ENCODE results near the gene ADAMTS2. TPM values are rescaled to one million over a fixed set of nuclear protein-coding genes. Genes with fewer than 3 reads are reported as not detected.

ADAMTS2 gene
- total and polyA plus RNA-seq, 2 donors from 2014 or later, result 2.0 to 13.6 TPM

GRCh38 chr5:179292202-179292601, 53.1 kb downstream of the ADAMTS2 start:
- Histone ChIP-seq H3K4me3 (ENCODE audit: low read length in 3 of 3) (no peak overlapping the region), H3K27me3 (ENCODE audit: control insufficient read depth, insufficient read depth, low read length) (no peaks in the 10 kb centered on the region)

DNA sequence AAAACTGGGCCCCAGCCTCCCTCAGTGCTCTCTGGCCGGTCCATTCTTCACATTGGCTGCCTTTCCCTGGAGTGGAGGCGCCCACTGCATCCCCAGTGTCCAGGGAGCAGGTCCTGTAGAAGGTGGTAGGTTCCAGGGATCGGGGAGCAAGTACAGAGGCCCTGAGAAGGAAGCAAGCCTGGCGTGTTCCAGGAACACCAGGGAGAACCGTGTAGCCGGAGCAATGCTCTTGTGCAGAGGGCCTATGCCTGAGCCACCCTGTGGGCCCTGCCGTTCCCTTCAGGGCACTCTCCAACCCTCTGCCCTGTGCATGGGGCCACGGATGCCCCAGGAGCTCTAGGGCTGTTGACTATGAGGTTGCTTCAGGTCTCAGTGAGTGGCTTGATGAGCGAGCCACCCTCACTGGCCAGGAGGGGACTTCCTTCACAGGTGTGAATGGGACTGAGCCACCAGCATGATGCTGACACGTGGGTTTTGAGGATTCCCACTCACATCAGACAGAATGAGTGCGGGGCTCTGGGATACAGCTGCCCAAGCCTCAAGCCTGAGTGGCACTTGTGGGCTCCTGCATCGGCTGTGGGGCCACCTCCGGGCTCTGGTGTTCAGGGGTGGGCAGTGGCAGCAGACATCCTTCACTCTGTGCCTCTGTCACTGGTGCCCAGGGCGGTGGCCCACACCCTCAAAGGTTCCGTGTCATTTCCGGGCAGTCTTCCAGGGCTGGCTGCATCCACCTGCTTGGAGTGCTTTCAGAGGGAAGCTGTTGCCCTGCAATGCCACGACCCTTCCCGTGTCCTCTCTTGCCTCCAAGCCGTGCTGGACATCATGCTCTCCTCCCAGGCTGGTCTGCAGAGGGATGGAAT, 54.4 kb downstream of the ADAMTS2 start:
- H3K36me3 ChIP-seq (ENCODE audit: control insufficient read depth in 2 of 3, insufficient read depth in 3 of 3, low read length in 3 of 3), result no peaks in the 10 kb centered on the region
- no peak overlapping the region for H3K27ac ChIP-seq (ENCODE audit: low read depth in 2 of 2, low read length in 2 of 2)
- intact Hi-C loops (cut with DNase I), result no loop called here
- H3K9ac ChIP-seq (ENCODE audit: low read length in 3 of 3), result no peak overlapping the region
- TF ChIP-seq, protein P1, sequence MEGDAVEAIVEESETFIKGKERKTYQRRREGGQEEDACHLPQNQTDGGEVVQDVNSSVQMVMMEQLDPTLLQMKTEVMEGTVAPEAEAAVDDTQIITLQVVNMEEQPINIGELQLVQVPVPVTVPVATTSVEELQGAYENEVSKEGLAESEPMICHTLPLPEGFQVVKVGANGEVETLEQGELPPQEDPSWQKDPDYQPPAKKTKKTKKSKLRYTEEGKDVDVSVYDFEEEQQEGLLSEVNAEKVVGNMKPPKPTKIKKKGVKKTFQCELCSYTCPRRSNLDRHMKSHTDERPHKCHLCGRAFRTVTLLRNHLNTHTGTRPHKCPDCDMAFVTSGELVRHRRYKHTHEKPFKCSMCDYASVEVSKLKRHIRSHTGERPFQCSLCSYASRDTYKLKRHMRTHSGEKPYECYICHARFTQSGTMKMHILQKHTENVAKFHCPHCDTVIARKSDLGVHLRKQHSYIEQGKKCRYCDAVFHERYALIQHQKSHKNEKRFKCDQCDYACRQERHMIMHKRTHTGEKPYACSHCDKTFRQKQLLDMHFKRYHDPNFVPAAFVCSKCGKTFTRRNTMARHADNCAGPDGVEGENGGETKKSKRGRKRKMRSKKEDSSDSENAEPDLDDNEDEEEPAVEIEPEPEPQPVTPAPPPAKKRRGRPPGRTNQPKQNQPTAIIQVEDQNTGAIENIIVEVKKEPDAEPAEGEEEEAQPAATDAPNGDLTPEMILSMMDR (IDR thresholded peaks at IDR 0.05; ENCODE audit: borderline replicate concordance, extremely low read depth, insufficient read depth), result no peak
- no peak overlapping the region for H3K4me3 ChIP-seq (ENCODE audit: low read length in 3 of 3)
- no peaks in the 10 kb centered on the region for H3K27me3 ChIP-seq (ENCODE audit: control insufficient read depth, insufficient read depth, low read length)
- DNase-seq (peak in 2 of 5 donors; percentile 34 to 66), FAIRE-seq (no peak)
- H3K4me1 ChIP-seq (ENCODE audit: control insufficient read depth in 2 of 3, insufficient read depth in 2 of 3, low read depth in 1 of 3, low read length in 3 of 3), result no peaks in the 10 kb centered on the region
- H3K9me3 ChIP-seq (ENCODE audit: control insufficient read depth in 2 of 3, insufficient read depth in 1 of 3, low read length in 3 of 3), result no peaks in the 10 kb centered on the region

More at GRCh38 chr5:179292202-179292601, 53.1 kb downstream of the ADAMTS2 start:
- Histone ChIP-seq H3K36me3 (ENCODE audit: control insufficient read depth in 2 of 3, insufficient read depth in 3 of 3, low read length in 3 of 3) (no peaks in the 10 kb centered on the region), H3K4me1 (ENCODE audit: control insufficient read depth in 2 of 3, insufficient read depth in 2 of 3, low read depth in 1 of 3, low read length in 3 of 3) (no peaks in the 10 kb centered on the region), H3K27ac (ENCODE audit: low read depth in 2 of 2, low read length in 2 of 2) (no peak overlapping the region), H3K9ac (ENCODE audit: low read length in 3 of 3) (no peak overlapping the region), H3K9me3 (ENCODE audit: control insufficient read depth in 2 of 3, insufficient read depth in 1 of 3, low read length in 3 of 3) (no peaks in the 10 kb centered on the region)
- intact Hi-C loops (cut with DNase I), result no loop called here
- FAIRE-seq, result no peak
- TF ChIP-seq, protein P1 (IDR thresholded peaks at IDR 0.05; ENCODE audit: borderline replicate concordance, extremely low read depth, insufficient read depth), result no peak
- no peak for DNase-seq

DNA sequence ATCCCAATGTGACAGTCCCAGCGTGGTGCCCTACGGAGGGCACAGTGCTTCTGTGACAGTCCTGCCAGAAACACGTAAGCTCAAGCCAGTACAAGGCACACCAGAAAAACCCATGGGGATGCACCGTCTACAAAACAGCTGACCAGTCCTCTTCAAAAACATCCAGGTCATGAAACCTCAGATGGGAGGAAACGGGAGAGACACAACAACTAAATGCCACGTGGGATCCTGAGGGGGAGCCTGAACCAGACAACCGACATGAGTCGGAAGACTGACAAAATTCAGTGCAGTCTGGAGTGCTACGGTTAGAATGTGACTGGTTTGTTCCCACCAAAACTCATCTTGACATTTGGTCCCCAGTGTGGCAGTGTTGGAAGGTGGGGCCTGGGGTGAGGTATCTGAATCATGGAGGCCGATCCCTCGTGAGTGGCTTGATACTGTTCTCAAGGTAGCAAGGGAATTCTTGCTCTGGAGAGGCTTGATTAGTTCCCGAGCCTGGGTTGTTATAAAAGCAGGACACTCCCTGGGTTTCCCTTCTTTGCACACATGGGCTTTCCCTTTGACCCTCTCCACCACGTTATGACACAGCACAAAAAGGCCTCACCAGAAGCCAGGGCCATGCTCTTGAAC, 55.4 kb downstream of the ADAMTS2 start:
- Histone ChIP-seq H3K27ac (ENCODE audit: low read depth in 2 of 2, low read length in 2 of 2) (no peak overlapping the region), H3K9ac (ENCODE audit: low read length in 3 of 3) (no peak overlapping the region), H3K27me3 (ENCODE audit: control insufficient read depth, insufficient read depth, low read length) (no peaks in the 10 kb centered on the region), H3K9me3 (ENCODE audit: control insufficient read depth in 2 of 3, insufficient read depth in 1 of 3, low read length in 3 of 3) (no peaks in the 10 kb centered on the region), H3K4me1 (ENCODE audit: control insufficient read depth in 2 of 3, insufficient read depth in 2 of 3, low read depth in 1 of 3, low read length in 3 of 3) (no peaks in the 10 kb centered on the region), H3K4me3 (ENCODE audit: low read length in 3 of 3) (no peak overlapping the region), H3K36me3 (ENCODE audit: control insufficient read depth in 2 of 3, insufficient read depth in 3 of 3, low read length in 3 of 3) (no peaks in the 10 kb centered on the region)
- intact Hi-C loops (cut with DNase I), result no loop called here
- TF ChIP-seq, protein P1 (IDR thresholded peaks at IDR 0.05; ENCODE audit: borderline replicate concordance, extremely low read depth, insufficient read depth), result no peak
- DNase-seq (peak in 1 of 5 donors; percentile 21), FAIRE-seq (no peak)

Data from kidney (tissue), 14 donors.